H9 (cell line): Measurements from ENCODE around the gene CFAP299. TPM values are rescaled to one million over a fixed set of nuclear protein-coding genes. Genes with fewer than 3 reads are reported as not detected.

Source experiments
- DNase-seq: peaks from one replicate; pipeline ENCODE4 v3.0.0-alpha.2; 2017
- H2AFZ ChIP-seq: one replicate; pipeline ENCODE4 v1.6.1; 2013; ENCODE audit warnings: mild to moderate bottlenecking, low read length, control low read depth, moderate library complexity
- H2AK5ac ChIP-seq: 2 replicates; pipeline ENCODE4 v1.6.1; 2013; ENCODE audit warnings: low read length, control low read depth, mixed read lengths; ENCODE audit not compliant: insufficient read length
- H2BK120ac ChIP-seq: one replicate; pipeline ENCODE4 v1.6.1; 2013; ENCODE audit warnings: low read depth, mild to moderate bottlenecking, low read length, control low read depth, inconsistent platforms; ENCODE audit not compliant: poor library complexity, severe bottlenecking
- H2BK12ac ChIP-seq: 2 replicates; pipeline ENCODE4 v1.6.1; 2013; ENCODE audit warnings: low read length, control low read depth, mixed read lengths, low read depth; ENCODE audit not compliant: insufficient read length
- H2BK15ac ChIP-seq: 2 replicates; pipeline ENCODE4 v1.6.1; 2013; ENCODE audit warnings: low read depth, low read length, control low read depth
- H2BK20ac ChIP-seq: one replicate; pipeline ENCODE4 v1.6.1; 2013; ENCODE audit warnings: low read depth, mild to moderate bottlenecking, low read length, control low read depth, inconsistent platforms; ENCODE audit not compliant: poor library complexity, severe bottlenecking
- H2BK5ac ChIP-seq: 2 replicates; pipeline ENCODE4 v1.6.1; 2013; ENCODE audit warnings: low read length, control low read depth, mixed read lengths; ENCODE audit not compliant: insufficient read length
- H3K14ac ChIP-seq: 2 replicates; pipeline ENCODE4 v1.6.1; 2013; ENCODE audit warnings: low read length, control low read depth; ENCODE audit not compliant: insufficient read depth
- H3K18ac ChIP-seq: 2 replicates; pipeline ENCODE4 v1.6.1; 2013; ENCODE audit warnings: low read depth, mild to moderate bottlenecking, mixed read lengths, low read length, control low read depth; ENCODE audit not compliant: insufficient read length
- H3K23ac ChIP-seq: 2 replicates; pipeline ENCODE4 v1.6.1; 2013; ENCODE audit warnings: low read length, control low read depth, mixed read lengths, low read depth; ENCODE audit not compliant: insufficient read length
- H3K23me2 ChIP-seq: 2 replicates; pipeline ENCODE4 v1.6.1; 2013; ENCODE audit warnings: low read depth, mild to moderate bottlenecking, mixed read lengths, low read length, control low read depth; ENCODE audit not compliant: insufficient read length, poor library complexity, severe bottlenecking
- H3K27ac ChIP-seq: 2 replicates; pipeline ENCODE4 v1.5.1; 2013; ENCODE audit warnings: low read length, control low read depth, mixed read lengths, low read depth; ENCODE audit not compliant: insufficient read length
- H3K27me3 ChIP-seq: 2 replicates; pipeline ENCODE4 v1.6.1; 2013; ENCODE audit warnings: low read length, control low read depth, inconsistent platforms; ENCODE audit not compliant: insufficient read depth
- H3K4ac ChIP-seq: 2 replicates; pipeline ENCODE4 v1.6.1; 2013; ENCODE audit warnings: low read depth, mild to moderate bottlenecking, control low read depth, inconsistent platforms, low read length, moderate library complexity
- H3K4me1 ChIP-seq: 2 replicates; pipeline ENCODE4 v1.6.1; 2013; ENCODE audit warnings: low read length, control low read depth, inconsistent platforms; ENCODE audit not compliant: insufficient read depth
- H3K4me2 ChIP-seq: 2 replicates; pipeline ENCODE4 v1.6.1; 2013; ENCODE audit warnings: low read length, control low read depth, mixed read lengths; ENCODE audit not compliant: insufficient read length, insufficient read depth
- H3K56ac ChIP-seq: 2 replicates; pipeline ENCODE4 v1.6.1; 2013; ENCODE audit warnings: low read depth, mild to moderate bottlenecking, mixed read lengths, low read length, control low read depth; ENCODE audit not compliant: insufficient read length
- H3K79me1 ChIP-seq: 2 replicates; pipeline ENCODE4 v1.6.1; 2013; ENCODE audit warnings: low read depth, mild to moderate bottlenecking, moderate library complexity, low read length, control low read depth, inconsistent platforms; ENCODE audit not compliant: insufficient read depth, poor library complexity, severe bottlenecking
- H3K79me2 ChIP-seq: 2 replicates; pipeline ENCODE4 v1.6.1; 2013; ENCODE audit warnings: low read length, control low read depth, inconsistent platforms; ENCODE audit not compliant: insufficient read depth
- H3K9ac ChIP-seq: 2 replicates; pipeline ENCODE4 v1.6.1; 2013; ENCODE audit warnings: low read length, control low read depth, mixed read lengths; ENCODE audit not compliant: insufficient read length; ENCODE audit errors: extremely low read depth
- H3K9me3 ChIP-seq: one replicate; pipeline ENCODE4 v1.6.1; 2013; ENCODE audit warnings: low read depth, low read length, inconsistent platforms; ENCODE audit not compliant: control insufficient read depth
- H3T11ph ChIP-seq: one replicate; pipeline ENCODE4 v1.6.1; 2013; ENCODE audit warnings: mild to moderate bottlenecking, low read length, control low read depth, inconsistent platforms
- H4K20me1 ChIP-seq: one replicate; pipeline ENCODE4 v1.6.1; 2013; ENCODE audit not compliant: control insufficient read depth, insufficient read length, insufficient read depth
- H4K5ac ChIP-seq: 2 replicates; pipeline ENCODE4 v1.6.1; 2013; ENCODE audit warnings: low read depth, mild to moderate bottlenecking, mixed read lengths, low read length, control low read depth; ENCODE audit not compliant: insufficient read length
- H4K8ac ChIP-seq: replicated peaks from 2 replicates; pipeline ENCODE4 v1.6.1; 2013; ENCODE audit warnings: low read length, control low read depth, mixed read lengths, low read depth; ENCODE audit not compliant: insufficient read length
- H4K91ac ChIP-seq: 2 replicates; pipeline ENCODE4 v1.6.1; 2013; ENCODE audit warnings: low read depth, mild to moderate bottlenecking, moderate library complexity, mixed read lengths, low read length, control low read depth; ENCODE audit not compliant: insufficient read length
- H3K27ac Mint-ChIP-seq, 3 experiments: 2 replicates in 2 of 3; 3 replicates in 1 of 3; pipeline ENCODE4 v1.8.0; 2020 to 2021; ENCODE audit warnings: mixed read lengths in 3 of 3, mild to moderate bottlenecking in 1 of 3, moderate library complexity in 1 of 3
- H3K27me3 Mint-ChIP-seq: 2 replicates; pipeline ENCODE4 v1.8.0; 2021; ENCODE audit warnings: low read depth, mild to moderate bottlenecking, moderate library complexity, mixed read lengths
- H3K36me3 Mint-ChIP-seq, 3 experiments: 2 replicates in 2 of 3; 3 replicates in 1 of 3; pipeline ENCODE4 v1.8.0; 2020 to 2021; ENCODE audit warnings: low read depth in 3 of 3, mixed read lengths in 3 of 3; ENCODE audit not compliant: insufficient read depth in 1 of 3
- H3K4me1 Mint-ChIP-seq, 2 experiments: 2 replicates each; pipeline ENCODE4 v1.8.0; 2020; ENCODE audit warnings: mixed read lengths in 2 of 2
- H3K4me3 Mint-ChIP-seq, 2 experiments: 2 replicates in 1 of 2; 3 replicates in 1 of 2; pipeline ENCODE4 v1.8.0; 2020 to 2021; ENCODE audit warnings: mild to moderate bottlenecking in 2 of 2, mixed read lengths in 2 of 2, moderate library complexity in 1 of 2
- H3K9me3 Mint-ChIP-seq, 2 experiments: 2 replicates in 1 of 2; 3 replicates in 1 of 2; pipeline ENCODE4 v1.8.0; 2020; ENCODE audit warnings: mild to moderate bottlenecking in 2 of 2, mixed read lengths in 2 of 2, moderate library complexity in 1 of 2
- CTCF ChIP-seq: fragments of 200-600 bp; sonication (generic); conservative IDR thresholded peaks from 3 replicates; pipeline ENCODE4 v1.8.0; 2021; ENCODE audit warnings: antibody characterized with exemption, mild to moderate bottlenecking
- WGBS: extraction: QIAGEN DNeasy Blood & Tissue Kit; methylation state at CpG from one replicate; pipeline ENCODE4 v1.1.7; 2013; ENCODE audit warnings: missing lambda C conversion rate, low lambda C conversion rate, mixed read lengths; ENCODE audit not compliant: insufficient read length; ENCODE audit errors: extremely low coverage; 5-methylcytosine and 5-hydroxymethylcytosine counted together
- total RNA-seq: library from RNA; stranded (reverse); gene quantifications from 2 replicates; pipeline ENCODE4 v1.2.1, GENCODE V29; 2021

Gene CFAP299
- total RNA-seq, 1 experiment from 2014 or later: not detected

GRCh38 chr4:80542747-80543146 is 207.2 kb downstream of the CFAP299 start:
- H3K23ac ChIP-seq: no peak overlapping the region
- H3K4ac ChIP-seq: no peak overlapping the region
- no peak overlapping the region for H3K4me2 ChIP-seq
- no peak overlapping the region for H4K8ac ChIP-seq
- no peak overlapping the region for H3K27ac ChIP-seq
- Mint-ChIP-seq H3K36me3 (no peaks in the 10 kb centered on the region; a peak in 1 of 7 replicates), H3K27ac (peak overlapping the region in 1 of 3 experiments; percentile 10; a peak in 1 of 7 replicates), H3K27me3 (no peaks in the 10 kb centered on the region), H3K4me3 (no peak overlapping the region), H3K9me3 (no peaks in the 10 kb centered on the region), H3K4me1 (peaks cover 21 to 22% of the 10 kb centered on the region in 2 experiments)
- H3K23me2 ChIP-seq: no peaks in the 10 kb centered on the region
- no peak overlapping the region for H4K91ac ChIP-seq
- no peak overlapping the region for H2BK5ac ChIP-seq
- H3K27me3 ChIP-seq: no peaks in the 10 kb centered on the region
- H4K5ac ChIP-seq: no peak overlapping the region
- no peak overlapping the region for H3K56ac ChIP-seq
- no peaks in the 10 kb centered on the region for H3K4me1 ChIP-seq
- no peak overlapping the region for H2BK12ac ChIP-seq
- no peak overlapping the region for H2BK20ac ChIP-seq
- H3K14ac ChIP-seq: no peak overlapping the region
- H3K18ac ChIP-seq: no peak overlapping the region
- no peak overlapping the region for H3T11ph ChIP-seq
- no peaks in the 10 kb centered on the region for H4K20me1 ChIP-seq
- H2BK120ac ChIP-seq: no peak overlapping the region
- no peak for DNase-seq
- no peak overlapping the region for H2AK5ac ChIP-seq
- H3K79me2 ChIP-seq: no peaks in the 10 kb centered on the region
- no peak overlapping the region for H2AFZ ChIP-seq
- no CpG with 5 or more reads among the region's 2 CpGs for WGBS
- H2BK15ac ChIP-seq: no peak overlapping the region
- H3K9me3 ChIP-seq: no peaks in the 10 kb centered on the region
- TF ChIP-seq CTCF: no peak
- no peak overlapping the region for H3K9ac ChIP-seq
- no peaks in the 10 kb centered on the region for H3K79me1 ChIP-seq
